ENCODE results near the gene PLCL1. TPM values are rescaled to one million over a fixed set of nuclear protein-coding genes. Genes with fewer than 3 reads are reported as not detected.

The PLCL1 gene
- total RNA-seq, 1 donor from 2014 or later: 0.04 TPM

DNA sequence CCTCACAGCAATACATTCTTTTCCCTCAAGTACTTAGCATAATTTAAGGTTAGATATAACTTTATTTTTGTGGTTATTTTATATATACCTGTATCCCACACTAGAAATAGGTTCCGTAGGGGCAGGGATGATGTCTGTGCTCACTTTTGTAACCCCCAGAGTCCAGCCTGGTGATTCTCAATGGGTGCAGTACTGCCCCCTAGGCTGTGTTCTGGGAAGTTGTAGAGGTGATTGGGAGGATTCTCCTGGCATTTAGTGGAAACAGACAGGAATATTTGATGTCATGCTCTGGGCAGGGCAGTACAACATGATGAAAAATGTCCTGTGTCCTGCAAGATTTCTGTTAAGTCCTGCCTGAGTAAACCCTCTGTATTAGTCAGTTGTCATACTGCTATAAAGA lies 333.3 kb downstream of the PLCL1 start:
- POLR2A ChIA-PET: no interaction called here
- H3K4me3 Mint-ChIP-seq: no peak overlapping the region
- TF ChIP-seq, protein P1, sequence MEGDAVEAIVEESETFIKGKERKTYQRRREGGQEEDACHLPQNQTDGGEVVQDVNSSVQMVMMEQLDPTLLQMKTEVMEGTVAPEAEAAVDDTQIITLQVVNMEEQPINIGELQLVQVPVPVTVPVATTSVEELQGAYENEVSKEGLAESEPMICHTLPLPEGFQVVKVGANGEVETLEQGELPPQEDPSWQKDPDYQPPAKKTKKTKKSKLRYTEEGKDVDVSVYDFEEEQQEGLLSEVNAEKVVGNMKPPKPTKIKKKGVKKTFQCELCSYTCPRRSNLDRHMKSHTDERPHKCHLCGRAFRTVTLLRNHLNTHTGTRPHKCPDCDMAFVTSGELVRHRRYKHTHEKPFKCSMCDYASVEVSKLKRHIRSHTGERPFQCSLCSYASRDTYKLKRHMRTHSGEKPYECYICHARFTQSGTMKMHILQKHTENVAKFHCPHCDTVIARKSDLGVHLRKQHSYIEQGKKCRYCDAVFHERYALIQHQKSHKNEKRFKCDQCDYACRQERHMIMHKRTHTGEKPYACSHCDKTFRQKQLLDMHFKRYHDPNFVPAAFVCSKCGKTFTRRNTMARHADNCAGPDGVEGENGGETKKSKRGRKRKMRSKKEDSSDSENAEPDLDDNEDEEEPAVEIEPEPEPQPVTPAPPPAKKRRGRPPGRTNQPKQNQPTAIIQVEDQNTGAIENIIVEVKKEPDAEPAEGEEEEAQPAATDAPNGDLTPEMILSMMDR (IDR thresholded peaks at IDR 0.05): no peak

DNA sequence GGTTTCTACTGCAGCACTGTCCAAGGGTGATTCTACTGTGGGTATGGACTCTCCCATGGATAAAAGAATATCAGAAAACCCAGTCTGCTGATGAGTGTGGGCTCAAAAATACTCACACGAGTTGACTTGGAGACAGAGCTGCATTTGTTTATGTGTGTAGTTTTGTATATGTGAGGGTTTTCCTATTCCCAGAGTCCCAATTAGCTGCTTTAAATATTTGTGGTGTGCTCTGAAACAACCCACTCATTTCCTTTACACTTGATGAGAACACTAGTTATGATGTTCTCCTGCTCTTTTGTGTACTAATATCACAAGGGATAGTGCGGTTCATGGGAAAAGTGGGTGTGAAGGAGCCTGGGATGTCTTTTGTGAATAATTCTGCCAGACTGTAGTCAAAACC lies 337.3 kb downstream of the PLCL1 start:
- Mint-ChIP-seq H3K4me1 (no peaks in the 10 kb centered on the region), H3K4me3 (no peak overlapping the region), H3K27me3 (no peaks in the 10 kb centered on the region), H3K9me3 (peaks cover 3% of the 10 kb centered on the region), H3K36me3 (ENCODE audit: low read depth) (no peaks in the 10 kb centered on the region), H3K27ac (no peak overlapping the region)
- TF ChIP-seq, protein P1 (IDR thresholded peaks at IDR 0.05): no peak
- DNase-seq (no peak), ATAC-seq (ENCODE audit: low read depth) (no peak)
- POLR2A ChIA-PET: no interaction called here
- CTCF ChIA-PET: no interaction called here
- intact Hi-C loops (cut with micrococcal nuclease): no loop called here

More for the DNA sequence above, 333.3 kb downstream of the PLCL1 start:
- H3K27ac Mint-ChIP-seq: no peak overlapping the region
- ATAC-seq (ENCODE audit: low read depth) (no peak), DNase-seq (no peak)
- H3K36me3 Mint-ChIP-seq (ENCODE audit: low read depth): no peaks in the 10 kb centered on the region
- CTCF ChIA-PET: no interaction called here
- intact Hi-C loops (cut with micrococcal nuclease): no loop called here
- no peaks in the 10 kb centered on the region for H3K4me1 Mint-ChIP-seq
- H3K9me3 Mint-ChIP-seq: peaks cover 3% of the 10 kb centered on the region
- H3K27me3 Mint-ChIP-seq: no peaks in the 10 kb centered on the region

DNA sequence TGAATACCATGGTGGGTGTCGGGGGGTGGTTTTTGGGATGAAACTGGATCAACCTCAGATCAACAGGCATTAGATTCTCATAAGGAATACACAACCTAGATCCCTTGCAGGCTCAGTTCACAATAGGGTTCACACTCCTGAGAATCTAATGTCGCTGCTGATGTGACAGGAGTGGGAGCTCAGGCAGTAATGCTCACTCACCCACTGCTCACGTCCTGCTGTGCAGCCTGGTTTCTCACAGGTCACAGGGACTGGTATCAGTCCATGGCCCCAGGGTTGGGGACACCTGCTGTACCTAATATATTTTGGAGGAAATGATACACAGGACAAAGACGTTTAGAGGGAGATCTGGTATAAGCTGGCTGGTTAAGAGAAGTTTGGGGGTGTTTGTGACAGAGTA lies 338.8 kb downstream of the PLCL1 start:
- DNase-seq (no peak), ATAC-seq (ENCODE audit: low read depth) (no peak)
- Mint-ChIP-seq H3K27ac (no peak overlapping the region), H3K4me3 (no peak overlapping the region), H3K27me3 (no peaks in the 10 kb centered on the region), H3K9me3 (peaks cover 1% of the 10 kb centered on the region), H3K4me1 (no peaks in the 10 kb centered on the region), H3K36me3 (ENCODE audit: low read depth) (no peaks in the 10 kb centered on the region)
- intact Hi-C loops (cut with micrococcal nuclease): no loop called here
- ChIA-PET CTCF (no interaction called here), POLR2A (no interaction called here)
- TF ChIP-seq, protein P1 (IDR thresholded peaks at IDR 0.05): no peak

DNA sequence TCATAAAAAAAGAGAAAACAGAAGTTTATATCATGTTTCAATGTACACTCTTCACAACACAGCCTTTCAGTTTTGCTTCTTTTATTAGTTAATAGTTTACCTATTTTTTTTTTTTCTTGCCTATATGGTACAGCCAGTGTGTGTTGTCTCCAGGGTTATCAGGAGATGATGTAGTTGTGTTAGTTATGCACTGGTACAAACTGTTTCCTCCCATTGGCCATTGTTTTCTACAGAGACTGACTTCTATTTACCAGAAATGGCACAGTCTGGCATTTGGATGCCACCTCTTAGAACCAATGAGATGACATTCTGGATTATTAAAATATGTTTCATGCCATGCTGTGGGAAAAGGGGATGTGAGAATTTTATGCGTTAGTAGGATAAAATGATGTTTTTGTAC lies 339.4 kb downstream of the PLCL1 start:
- no peaks in the 10 kb centered on the region for H3K4me1 Mint-ChIP-seq
- H3K36me3 Mint-ChIP-seq (ENCODE audit: low read depth): no peaks in the 10 kb centered on the region
- DNase-seq (no peak), ATAC-seq (ENCODE audit: low read depth) (no peak)
- H3K4me3 Mint-ChIP-seq: no peak overlapping the region
- H3K27me3 Mint-ChIP-seq: no peaks in the 10 kb centered on the region
- ChIA-PET POLR2A (no interaction called here), CTCF (no interaction called here)
- no peak overlapping the region for H3K27ac Mint-ChIP-seq
- TF ChIP-seq, protein P1 (IDR thresholded peaks at IDR 0.05): no peak
- no peaks in the 10 kb centered on the region for H3K9me3 Mint-ChIP-seq
- intact Hi-C loops (cut with micrococcal nuclease): no loop called here

DNA sequence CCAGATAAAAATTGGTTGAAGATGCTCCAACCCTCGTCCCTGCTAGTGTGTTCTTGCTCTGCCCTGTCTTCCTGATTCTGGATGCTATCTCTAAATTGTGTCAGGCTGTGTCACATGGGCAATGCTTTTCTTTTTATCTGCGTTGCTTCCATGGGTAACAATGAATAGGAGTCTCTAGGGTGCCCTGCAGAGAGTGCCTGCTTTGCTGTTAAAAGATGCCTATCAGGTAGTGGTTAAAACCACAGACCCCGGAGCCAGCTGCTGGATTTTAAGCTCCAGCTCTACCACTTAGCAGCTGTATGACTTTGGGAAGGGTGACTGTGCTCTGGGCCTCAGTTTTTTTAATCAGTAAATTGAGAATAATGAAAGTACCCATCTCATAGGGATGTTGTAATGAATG lies 340.3 kb downstream of the PLCL1 start:
- ATAC-seq (ENCODE audit: low read depth): no peak

More for the DNA sequence above, 340.3 kb downstream of the PLCL1 start:
- H3K4me3 Mint-ChIP-seq: no peak overlapping the region
- intact Hi-C loops (cut with micrococcal nuclease): no loop called here
- POLR2A ChIA-PET: no interaction called here
- no peaks in the 10 kb centered on the region for H3K9me3 Mint-ChIP-seq
- no peak overlapping the region for H3K27ac Mint-ChIP-seq
- H3K36me3 Mint-ChIP-seq (ENCODE audit: low read depth): no peaks in the 10 kb centered on the region
- CTCF ChIA-PET: no interaction called here
- no peaks in the 10 kb centered on the region for H3K4me1 Mint-ChIP-seq
- no peak for DNase-seq
- TF ChIP-seq, protein P1 (IDR thresholded peaks at IDR 0.05): no peak
- no peaks in the 10 kb centered on the region for H3K27me3 Mint-ChIP-seq

Data from activated B cell treated with CpG ODN at 0.5 μM for 24 hours (primary cell).